PC-3 (cell line): ENCODE measurements around the gene CLEC17A.

Experiments
- EZH2phosphoT487 ChIP-seq: fragments of 300-600 bp; sonication (generic); IDR thresholded peaks from 2 replicates; pipeline ENCODE4 v1.6.1; 2018; ENCODE audit warnings: mild to moderate bottlenecking, antibody characterized with exemption, low read length, borderline replicate concordance
- TF ChIP-seq, protein P1 (sequence below): fragments of 300-600 bp; sonication (generic); conservative IDR thresholded peaks from 2 replicates; pipeline ENCODE4 v1.5.1; 2017; ENCODE audit warnings: antibody characterized with exemption, low read depth, mild to moderate bottlenecking, low read length

DNA sequence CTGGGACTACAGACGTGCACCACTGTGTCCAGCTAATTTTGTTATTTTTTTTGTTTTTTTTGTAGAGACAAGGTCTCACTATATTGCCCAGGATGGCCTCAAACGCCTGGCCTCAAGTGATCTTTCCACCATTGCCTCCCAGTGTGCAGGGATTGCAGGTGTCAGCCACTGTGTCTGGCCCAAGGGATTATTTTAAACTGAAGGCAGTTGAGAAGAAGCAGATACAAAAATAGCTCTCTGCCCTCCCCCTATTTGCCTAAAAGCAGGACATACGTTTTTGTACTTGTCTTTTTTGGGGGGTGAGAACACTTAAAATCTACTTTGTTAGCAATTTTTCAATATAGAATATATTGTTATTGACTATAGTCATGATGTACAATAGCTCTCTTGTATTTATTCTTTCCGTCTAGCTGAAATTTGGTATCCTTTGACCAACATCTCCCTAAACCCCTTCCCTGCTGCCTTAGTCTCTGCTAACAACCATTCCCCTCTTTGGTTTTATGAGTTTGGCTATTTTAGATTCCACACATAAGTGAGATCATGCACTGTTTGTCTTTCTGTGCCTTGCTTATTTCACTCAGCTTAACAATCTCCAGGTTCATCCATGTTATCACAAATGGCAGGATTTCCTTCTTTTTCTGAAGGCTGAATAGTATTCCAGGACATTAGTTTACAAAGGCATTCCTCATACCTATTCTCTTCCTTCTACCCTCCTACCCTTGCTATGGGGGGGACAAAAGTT lies 56.8 kb downstream of the CLEC17A start:
- TF ChIP-seq, protein P1, sequence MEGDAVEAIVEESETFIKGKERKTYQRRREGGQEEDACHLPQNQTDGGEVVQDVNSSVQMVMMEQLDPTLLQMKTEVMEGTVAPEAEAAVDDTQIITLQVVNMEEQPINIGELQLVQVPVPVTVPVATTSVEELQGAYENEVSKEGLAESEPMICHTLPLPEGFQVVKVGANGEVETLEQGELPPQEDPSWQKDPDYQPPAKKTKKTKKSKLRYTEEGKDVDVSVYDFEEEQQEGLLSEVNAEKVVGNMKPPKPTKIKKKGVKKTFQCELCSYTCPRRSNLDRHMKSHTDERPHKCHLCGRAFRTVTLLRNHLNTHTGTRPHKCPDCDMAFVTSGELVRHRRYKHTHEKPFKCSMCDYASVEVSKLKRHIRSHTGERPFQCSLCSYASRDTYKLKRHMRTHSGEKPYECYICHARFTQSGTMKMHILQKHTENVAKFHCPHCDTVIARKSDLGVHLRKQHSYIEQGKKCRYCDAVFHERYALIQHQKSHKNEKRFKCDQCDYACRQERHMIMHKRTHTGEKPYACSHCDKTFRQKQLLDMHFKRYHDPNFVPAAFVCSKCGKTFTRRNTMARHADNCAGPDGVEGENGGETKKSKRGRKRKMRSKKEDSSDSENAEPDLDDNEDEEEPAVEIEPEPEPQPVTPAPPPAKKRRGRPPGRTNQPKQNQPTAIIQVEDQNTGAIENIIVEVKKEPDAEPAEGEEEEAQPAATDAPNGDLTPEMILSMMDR = no peak
- no peak for TF ChIP-seq EZH2phosphoT487
